ENCODE measurements around the gene ING5.

ING5 gene

GRCh38 chr2:241690202-241690717, 11.6 kb upstream of the ING5 start:
- no peak overlapping the region for H3K4me3 ChIP-seq (ENCODE audit: low read length)
- TF ChIP-seq CTCF (conservative IDR thresholded peaks at IDR 0.05; ENCODE audit: low read depth, low read length): no peak
- DNase-seq (ENCODE audit: low read depth): no peak

GRCh38 chr2:241692448-241692847, 9.4 kb upstream of the ING5 start:
- no peak overlapping the region for H3K4me3 ChIP-seq (ENCODE audit: low read length)
- no peak for DNase-seq (ENCODE audit: low read depth)
- TF ChIP-seq CTCF (conservative IDR thresholded peaks at IDR 0.05; ENCODE audit: low read depth, low read length): no peak

- no peak overlapping the region for H3K4me3 ChIP-seq (ENCODE audit: low read length)
- TF ChIP-seq CTCF (conservative IDR thresholded peaks at IDR 0.05; ENCODE audit: low read depth, low read length): no peak
- DNase-seq (ENCODE audit: low read depth): no peak
Measured at GRCh38 chr2:241695651-241696050, 6.2 kb upstream of the ING5 start.

- TF ChIP-seq CTCF (conservative IDR thresholded peaks at IDR 0.05; ENCODE audit: low read depth, low read length): peak; percentile 47
- peak overlapping the region; percentile 57 for H3K4me3 ChIP-seq (ENCODE audit: low read length)
- no peak for DNase-seq (ENCODE audit: low read depth)
Measured at GRCh38 chr2:241701149-241701398, 765 bp upstream of the ING5 start.

GRCh38 chr2:241702155-241703031, 554 bp downstream of the ING5 start:
- peak overlapping the region; percentile 72 for H3K4me3 ChIP-seq (ENCODE audit: low read length)
- TF ChIP-seq CTCF (conservative IDR thresholded peaks at IDR 0.05; ENCODE audit: low read depth, low read length): peak; percentile 56
- no peak for DNase-seq (ENCODE audit: low read depth)

- no peak for DNase-seq (ENCODE audit: low read depth)
- peak overlapping the region; percentile 72 for H3K4me3 ChIP-seq (ENCODE audit: low read length)
- TF ChIP-seq CTCF (conservative IDR thresholded peaks at IDR 0.05; ENCODE audit: low read depth, low read length): no peak
Measured at GRCh38 chr2:241703032-241703604, 1.3 kb downstream of the ING5 start.

GRCh38 chr2:241706537-241706936, 4.7 kb downstream of the ING5 start:
- no peak for TF ChIP-seq CTCF (conservative IDR thresholded peaks at IDR 0.05; ENCODE audit: low read depth, low read length)
- H3K4me3 ChIP-seq (ENCODE audit: low read length): no peak overlapping the region
- no peak for DNase-seq (ENCODE audit: low read depth)
